Measurements from ENCODE around the gene KLHL40.

Gene KLHL40

DNA sequence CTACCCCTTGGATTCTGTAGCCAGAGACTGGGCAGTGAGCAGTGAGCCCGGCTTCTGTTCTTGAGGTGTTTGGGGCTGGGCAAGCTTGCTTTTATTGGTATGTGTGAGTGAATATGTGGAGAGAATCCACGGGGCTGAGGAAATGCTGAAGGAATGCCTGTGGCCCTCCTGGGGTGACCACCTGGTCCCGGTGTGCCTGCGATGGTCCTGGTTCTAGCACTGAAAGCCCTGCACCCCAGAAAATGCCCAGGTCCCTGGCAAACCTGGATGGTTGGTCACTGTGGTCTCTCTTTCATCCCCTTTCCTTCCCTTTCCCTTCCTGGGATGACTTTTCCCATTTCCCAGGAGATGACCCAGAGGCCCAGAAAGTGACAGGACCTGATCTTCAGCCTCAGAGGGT lies 27.7 kb upstream of the KLHL40 start:
- DNase-seq (ENCODE audit: low spot score), result no peak

- no peak for DNase-seq (ENCODE audit: low spot score)
These were observed 27.1 kb upstream of the KLHL40 start for GRCh38 chr3:42658091-42658770.

GRCh38 chr3:42658771-42659390 lies 26.5 kb upstream of the KLHL40 start:
- DNase-seq (ENCODE audit: low spot score), result no peak

GRCh38 chr3:42659451-42660130 lies 25.7 kb upstream of the KLHL40 start:
- no peak for DNase-seq (ENCODE audit: low spot score)

DNA sequence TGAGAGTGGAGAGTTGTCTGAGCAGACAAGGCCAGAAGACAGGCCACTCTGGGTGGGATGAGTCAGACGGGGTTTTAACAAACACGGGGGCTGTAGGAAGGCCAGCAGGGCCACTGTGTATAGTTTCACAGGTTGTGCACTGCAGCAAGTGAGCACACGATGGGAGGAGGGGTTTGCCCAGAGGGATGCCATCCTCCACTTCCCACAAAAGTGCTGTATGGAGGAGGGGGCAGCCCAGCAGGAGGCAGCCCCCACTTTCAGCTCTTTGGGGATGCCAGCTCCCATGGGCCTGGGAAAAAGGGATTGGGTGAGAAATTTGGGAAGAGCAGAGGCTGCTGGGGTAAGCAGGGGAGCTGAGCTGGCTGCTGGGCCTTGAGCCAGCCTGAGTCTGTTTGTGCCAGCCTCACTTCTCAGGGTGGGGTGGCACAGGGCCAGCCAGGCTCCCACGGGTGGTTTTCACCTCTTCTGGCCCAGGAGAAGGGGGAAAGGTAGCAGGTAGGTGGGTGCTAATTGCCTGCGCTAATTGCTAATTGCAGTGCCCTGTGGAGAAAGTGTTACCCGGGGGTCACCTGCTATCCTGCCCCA lies 25.1 kb upstream of the KLHL40 start:
- no peak for DNase-seq (ENCODE audit: low spot score)

- DNase-seq (ENCODE audit: low spot score), result no peak
These were observed 24.4 kb upstream of the KLHL40 start for GRCh38 chr3:42660898-42661297.

DNA sequence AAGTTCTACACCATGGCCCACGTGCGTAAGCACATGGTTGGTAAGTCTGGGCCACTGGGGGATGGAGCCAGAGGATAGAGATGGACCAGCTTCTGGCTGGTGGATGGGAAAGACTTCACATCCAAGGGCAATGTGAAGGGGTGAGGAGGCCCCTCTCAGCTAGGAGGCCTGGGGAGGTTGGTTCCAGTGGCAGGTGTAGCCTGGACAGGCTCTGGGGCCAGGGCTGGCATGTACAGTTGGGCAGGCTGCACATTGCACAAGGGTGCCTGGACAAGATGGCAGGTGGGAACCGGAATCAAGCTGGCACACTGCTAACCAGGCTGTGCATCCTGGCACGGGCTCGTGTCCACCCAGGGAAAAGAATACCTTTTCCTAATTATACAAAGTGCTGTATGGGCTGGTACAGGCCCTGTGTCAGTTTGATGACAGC lies 23.7 kb upstream of the KLHL40 start:
- DNase-seq (ENCODE audit: low spot score), result no peak

GRCh38 chr3:42662037-42662812 lies 23.1 kb upstream of the KLHL40 start:
- DNase-seq (ENCODE audit: low spot score), result no peak

DNA sequence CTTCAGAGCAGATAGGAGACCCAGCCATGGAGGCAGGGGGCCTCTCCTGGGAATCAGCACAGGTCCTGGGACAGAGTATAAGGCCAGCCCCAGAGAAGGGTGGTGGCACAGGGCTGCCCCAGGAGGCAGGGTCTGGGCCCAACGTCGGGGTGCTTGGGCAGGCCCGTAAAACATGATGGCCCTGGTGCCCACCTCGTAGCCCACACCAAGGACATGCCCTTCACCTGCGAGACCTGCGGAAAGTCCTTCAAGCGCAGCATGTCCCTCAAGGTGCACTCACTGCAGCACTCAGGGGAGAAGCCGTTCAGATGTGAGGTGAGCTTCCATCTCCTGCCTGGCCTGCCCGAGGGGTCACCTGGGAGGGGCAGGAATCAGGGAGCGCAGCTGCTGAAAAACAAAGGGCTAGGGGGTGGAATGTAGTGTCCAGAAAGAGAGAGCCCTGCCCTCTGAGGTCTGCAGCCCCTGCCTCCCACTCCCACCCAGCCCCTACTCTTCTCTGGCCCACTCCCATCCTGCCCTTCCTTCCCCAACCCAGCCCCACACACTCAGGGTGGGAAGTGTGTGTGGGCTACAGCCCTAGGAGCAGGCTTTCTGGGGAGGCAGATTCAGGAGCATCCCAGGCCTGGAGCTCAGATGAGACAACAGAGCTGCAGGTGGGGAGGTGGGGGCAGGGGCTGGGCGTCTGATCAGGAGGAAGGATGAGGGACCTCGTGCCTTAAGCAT lies 22.4 kb upstream of the KLHL40 start:
- no peak for DNase-seq (ENCODE audit: low spot score)

DNA sequence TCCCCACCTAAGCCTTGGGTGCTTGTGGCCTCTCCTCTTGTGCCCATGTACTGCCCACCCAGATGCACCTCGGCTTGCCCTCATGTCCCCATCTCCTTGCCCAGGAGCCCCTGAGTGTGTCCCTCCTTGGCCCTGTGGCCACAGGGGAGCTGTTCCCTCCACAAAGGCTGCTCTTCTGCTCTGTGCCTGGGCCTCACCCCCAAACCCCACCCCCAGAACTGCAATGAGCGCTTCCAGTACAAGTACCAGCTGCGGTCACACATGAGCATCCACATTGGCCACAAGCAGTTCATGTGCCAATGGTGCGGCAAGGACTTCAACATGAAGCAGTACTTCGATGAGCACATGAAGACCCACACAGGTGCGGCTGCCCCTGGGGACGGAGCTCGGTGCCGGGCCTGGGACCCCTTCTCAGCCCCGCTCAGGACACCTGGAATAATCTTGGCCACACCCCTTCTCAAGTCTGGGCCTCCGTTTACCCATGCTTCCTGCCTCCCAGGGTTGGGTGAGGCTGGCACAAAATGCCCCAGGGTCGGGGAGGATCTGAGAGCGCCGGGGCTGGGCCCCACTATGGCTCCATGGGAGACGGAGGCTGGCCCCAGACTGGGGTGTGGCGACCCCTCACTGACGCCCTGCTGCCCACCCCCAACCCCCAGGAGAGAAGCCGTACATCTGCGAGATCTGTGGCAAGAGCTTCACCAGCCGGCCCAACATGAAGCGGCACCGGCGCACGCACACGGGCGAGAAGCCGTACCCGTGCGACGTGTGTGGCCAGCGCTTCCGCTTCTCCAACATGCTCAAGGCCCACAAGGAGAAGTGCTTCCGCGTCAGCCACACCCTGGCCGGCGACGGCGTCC lies 21.5 kb upstream of the KLHL40 start:
- DNase-seq (ENCODE audit: low spot score), result no peak

- no peak for DNase-seq (ENCODE audit: low spot score)
These were observed 20.9 kb upstream of the KLHL40 start for GRCh38 chr3:42664438-42664803.

DNA sequence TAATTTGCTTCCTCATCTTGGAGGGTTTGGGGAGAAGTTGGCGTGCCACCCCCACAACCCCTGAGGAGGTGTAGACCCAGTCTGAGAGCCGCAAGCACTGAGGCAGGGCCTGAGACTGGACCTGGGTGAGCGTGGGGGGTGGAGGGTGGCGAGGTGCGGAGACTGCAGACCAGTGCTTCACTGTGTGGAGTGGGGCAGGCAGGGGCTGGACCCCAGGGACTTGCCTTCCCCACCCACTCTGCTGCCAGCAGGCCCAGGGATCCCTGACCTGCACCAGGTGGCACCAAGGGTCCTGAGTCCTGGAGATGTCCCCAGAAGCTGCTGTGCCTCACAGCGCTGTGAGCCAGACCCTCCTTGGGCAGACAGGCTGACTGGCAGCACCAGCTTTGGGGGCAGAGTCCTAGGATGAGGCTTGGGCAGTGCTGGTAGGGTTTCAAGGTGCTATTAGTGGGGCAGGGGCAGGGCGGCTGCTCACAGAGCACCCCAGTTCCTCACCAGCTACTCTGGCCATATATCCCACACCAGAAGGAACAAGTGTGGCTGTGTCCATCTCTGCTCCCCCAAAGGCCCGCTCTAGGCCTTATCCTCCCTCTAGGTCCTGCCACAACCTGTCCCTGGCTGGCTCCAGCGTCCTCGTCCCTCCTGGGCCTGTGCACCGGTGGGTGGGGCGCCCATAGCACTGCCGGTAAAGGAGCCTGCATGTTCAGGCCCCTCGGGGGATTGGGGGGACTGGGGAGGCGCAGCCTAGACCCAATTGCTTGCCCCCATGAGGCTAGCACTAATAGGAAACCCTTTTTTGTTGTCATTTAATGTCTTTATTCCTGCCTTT lies 20.1 kb upstream of the KLHL40 start:
- no peak for DNase-seq (ENCODE audit: low spot score)

DNA sequence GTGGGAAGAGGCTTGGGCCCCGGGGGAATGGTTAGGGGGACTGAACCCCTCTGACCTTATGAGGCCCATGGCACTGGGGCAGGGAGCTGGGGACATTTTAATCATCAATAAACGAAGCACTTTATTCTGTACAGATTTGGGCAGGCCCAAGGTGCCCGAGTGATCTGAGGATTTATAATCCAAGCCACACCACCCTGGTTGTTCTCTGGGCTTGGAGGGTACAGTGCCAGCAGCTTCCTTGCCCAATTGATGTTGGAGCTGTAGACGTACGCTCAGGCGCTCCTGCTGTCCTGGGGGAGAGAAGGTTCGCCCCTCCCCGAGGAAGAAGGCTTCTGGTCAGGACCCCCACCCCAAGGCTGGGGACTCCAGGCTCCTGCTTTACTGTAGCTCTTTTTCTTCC lies 19.3 kb upstream of the KLHL40 start:
- no peak for DNase-seq (ENCODE audit: low spot score)

GRCh38 chr3:42666577-42666998 lies 18.7 kb upstream of the KLHL40 start:
- no peak for DNase-seq (ENCODE audit: low spot score)

DNA sequence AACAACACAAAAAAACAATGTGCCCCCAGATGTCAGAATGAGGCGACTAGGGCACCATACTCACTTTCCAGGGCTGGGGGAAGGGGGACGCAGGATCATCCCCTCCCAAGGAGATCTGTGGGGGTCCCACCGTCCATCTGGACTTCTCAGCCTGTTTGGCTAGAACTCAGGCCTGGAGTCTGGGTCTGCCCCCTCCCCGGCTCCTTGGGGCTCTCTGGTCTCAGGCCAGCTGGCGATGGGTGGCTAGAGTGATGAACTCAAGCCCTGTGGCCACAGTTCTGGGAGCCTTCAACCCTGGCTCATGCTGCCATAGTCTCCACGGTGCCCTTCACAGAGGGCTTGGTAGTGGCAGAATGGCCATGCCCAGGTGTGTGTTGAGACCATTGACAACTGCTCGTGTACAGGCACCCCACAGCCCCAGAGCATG lies 18.2 kb upstream of the KLHL40 start:
- DNase-seq (ENCODE audit: low spot score), result no peak

GRCh38 chr3:42667523-42668412 lies 17.6 kb upstream of the KLHL40 start:
- no peak for DNase-seq (ENCODE audit: low spot score)

- no peak for DNase-seq (ENCODE audit: low spot score)
These were observed 16.9 kb upstream of the KLHL40 start for GRCh38 chr3:42668413-42668760.

DNA sequence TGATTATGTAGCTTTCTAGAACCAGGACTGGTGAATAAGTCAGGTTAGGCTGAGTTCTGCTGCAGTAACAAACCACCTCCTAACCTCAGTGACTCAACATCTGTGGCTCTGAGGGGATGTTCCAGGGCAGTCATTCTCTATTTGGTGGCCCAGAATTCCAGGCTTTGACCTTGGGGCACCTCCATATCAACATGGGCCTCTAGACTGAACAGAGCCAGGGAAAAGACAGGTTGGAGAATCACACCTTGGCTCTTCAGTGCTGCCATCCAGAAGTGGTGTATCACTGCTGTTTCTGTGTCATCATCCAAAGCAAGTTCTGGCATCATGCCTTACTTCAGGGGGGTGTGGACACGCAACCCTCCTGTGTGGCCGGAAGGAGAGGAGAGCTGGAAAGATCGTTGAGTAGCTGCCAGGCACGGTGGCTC lies 16.5 kb upstream of the KLHL40 start:
- peak; percentile 10 for DNase-seq (ENCODE audit: low spot score)

Measured in HuH-7.5 (cell line).